Stimulated activated CD4-positive, alpha-beta T cell treated with anti-CD3 and anti-CD28 coated beads, TNF-alpha, amount 100 ng/mL, for 4 hours (primary cell): Measurements from ENCODE around the gene CASKIN1.

ENCODE experiments used
- DNase-seq, 3 experiments: peaks; one replicate each; pipeline ENCODE4 v3.0.0-alpha.2; 2020; ENCODE audit warnings: low read depth in 3 of 3

Gene CASKIN1

DNA sequence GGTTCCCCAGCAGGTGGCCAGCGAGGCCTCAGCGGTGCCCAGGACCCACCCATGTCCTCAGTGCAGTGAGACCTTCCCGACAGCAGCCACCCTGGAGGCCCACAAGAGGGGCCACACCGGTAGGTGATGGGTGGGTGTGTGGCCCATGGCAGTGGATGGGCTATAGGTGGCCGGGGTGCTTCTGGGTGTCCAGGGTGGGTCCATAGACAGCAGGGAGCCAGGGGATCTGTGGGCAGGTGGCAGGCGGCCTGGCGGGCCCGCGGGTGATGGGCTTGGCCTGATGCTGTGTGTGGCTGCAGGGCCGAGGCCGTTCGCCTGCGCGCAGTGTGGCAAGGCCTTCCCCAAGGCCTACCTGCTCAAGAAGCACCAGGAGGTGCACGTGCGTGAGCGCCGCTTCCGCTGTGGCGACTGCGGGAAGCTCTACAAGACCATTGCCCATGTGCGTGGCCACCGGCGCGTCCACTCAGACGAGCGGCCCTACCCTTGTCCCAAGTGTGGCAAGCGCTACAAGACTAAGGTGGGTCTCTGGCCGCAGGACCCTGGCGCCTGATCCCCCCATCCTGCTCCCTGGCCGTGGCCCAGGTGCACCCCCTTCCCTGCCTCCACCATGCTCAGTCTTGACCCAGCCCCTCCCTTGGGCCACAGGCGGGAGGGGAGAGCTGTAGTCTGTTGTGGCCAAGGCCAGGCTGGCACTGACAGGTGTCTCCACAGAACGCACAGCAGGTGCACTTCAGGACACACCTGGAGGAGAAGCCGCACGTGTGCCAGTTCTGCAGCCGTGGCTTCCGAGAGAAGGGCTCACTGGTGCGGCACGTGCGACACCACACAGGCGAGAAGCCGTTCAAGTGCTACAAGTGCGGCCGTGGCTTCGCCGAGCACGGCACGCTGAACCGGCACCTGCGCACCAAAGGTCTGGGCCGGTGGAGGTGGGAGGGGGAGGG lies 37.7 kb upstream of the CASKIN1 start:
- DNase-seq: no peak

DNA sequence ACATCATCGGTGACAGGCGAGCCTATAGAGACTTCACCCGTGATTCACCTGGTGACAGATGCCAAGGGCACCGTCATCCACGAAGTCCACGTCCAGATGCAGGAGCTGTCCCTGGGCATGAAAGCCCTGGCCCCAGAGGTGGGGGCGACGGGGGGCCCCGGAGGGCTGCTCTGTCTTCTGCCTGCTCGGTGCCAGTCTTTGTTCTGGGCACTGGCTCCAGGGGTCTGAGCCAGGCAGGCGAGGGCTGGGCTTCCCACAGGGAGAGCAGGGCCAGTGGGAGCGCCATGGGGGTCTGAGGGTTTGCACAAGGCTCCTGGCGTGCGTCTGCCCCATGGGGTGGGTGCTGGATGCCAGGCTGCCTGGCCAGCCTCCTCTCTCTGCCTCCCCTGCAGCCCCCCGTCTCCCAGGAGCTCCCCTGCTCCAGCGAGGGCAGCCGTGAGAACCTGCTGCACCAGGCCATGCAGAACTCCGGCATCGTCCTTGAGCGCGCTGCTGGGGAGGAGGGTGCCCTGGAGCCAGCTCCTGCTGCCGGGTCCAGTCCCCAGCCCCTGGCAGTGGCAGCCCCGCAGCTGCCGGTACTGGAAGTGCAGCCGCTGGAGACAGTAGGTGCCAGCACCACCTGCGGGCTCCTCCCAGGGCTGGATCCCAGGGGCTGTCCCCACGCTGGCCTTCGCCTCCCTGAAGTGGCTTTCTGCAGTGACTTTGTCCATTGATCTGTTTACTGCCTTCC lies 36.8 kb upstream of the CASKIN1 start:
- DNase-seq: no peak

DNA sequence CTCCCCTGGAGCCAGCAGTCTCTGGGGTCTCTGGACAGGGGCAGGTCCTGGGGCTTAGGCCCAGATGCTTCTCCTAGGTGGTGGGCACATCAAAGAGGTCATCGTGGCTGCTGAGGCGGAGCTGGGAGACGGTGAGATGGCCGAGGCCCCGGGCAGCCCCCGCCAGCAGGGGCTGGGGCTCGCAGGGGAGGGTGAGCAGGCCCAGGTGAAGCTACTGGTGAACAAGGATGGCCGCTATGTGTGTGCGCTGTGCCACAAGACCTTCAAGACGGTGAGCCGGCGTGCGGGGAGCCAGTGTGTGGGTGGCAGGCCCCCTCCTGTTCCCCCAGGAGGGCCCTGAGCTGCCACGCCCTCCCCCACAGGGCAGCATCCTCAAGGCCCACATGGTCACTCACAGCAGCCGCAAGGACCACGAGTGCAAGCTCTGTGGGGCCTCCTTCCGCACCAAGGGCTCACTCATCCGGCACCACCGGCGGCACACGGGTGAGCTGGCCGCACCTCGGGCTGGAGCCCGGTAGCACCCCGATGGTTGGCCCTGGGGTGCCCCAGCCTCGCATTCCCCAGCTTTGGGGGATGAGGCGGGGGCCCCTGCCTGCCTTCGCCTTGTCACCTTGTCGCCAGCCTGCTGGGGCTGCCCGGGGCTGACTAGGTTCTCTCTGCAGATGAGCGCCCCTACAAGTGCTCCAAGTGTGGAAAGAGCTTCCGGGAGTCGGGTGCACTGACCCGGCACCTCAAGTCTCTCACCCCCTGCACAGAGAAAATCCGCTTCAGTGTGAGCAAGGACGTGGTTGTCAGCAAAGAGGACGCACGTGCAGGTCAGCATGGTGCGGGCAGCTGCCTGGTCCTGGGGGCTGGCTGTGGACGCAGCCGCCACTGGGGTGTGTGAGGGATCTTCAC lies 35.9 kb upstream of the CASKIN1 start:
- no peak for DNase-seq

DNA sequence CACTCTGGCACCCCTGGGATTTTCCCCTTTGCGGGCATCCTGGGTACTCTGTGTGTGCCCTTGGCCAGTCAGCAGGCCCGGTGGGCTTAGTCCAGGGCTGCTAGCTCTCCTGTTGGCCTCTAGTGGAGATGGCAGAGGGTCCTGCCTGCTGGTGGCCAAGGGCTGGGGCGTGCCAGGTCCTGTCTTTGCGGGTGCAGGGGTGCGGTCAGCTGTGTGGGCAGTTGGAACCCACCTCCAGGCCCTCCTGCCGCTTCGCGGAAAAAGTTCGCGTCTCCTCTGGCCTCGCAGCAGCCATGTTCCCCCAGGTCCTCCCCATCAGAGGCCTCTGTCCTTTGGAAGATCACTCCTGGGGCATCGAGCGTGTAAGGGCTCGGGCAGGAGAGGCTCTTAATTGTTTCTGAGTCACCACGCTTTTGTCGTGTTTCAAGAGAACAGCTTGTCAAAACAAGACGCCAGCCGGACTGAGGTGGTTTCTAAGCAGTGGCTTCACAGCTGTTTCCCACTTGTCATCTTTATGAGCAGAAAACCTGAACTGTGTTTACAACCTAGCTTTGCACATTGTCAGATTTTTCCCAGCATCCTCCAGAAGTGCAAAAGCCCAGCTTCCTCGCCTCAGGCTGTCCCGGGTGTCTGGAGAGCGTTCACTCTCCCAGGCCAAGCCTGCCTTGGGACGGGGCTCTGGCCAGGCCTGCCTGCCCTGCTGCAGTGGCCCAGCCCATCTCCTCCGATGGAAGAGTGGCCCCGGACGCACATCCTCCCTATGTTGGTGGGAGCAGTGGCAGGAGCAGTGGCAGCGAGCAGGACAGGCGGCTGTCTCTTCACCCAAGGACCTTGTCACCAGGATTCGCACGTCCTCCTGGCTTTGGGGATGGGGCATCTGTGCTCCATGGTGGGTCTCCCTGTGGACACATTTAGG lies 34.9 kb upstream of the CASKIN1 start:
- no peak for DNase-seq

- DNase-seq: no peak
Observed at GRCh38 chr16:2230376-2230775, 34.0 kb upstream of the CASKIN1 start.

DNA sequence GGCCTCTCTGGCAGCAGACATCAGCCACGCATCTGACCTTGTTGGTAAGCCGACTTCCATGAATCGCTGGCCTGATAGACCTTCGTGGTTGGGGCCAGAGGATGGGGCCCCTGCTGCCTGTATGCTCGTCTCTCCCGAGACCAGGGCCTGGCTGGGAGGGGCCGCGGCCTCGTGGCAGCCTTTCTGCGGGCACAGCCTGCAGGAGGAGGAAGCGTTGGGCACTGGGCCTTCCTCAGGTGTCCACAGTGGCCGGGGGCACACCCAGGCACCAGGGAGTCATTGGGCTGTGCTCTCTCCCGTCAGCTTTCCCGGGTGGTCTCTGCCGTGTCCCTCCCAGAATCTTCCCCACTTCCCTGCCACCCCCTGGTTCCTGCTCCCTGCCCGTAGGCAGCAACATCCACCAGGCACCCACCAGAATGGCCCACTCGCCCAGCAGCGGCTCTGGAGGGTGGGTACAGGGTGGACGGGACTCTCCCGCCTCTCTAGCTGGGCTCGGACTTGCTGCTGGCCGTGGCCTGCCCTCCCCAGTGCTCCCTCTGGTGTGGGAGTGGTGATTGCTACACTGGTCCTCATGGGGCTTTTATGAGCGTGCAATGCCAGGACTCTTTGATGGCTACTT lies 33.3 kb upstream of the CASKIN1 start:
- no peak for DNase-seq

DNA sequence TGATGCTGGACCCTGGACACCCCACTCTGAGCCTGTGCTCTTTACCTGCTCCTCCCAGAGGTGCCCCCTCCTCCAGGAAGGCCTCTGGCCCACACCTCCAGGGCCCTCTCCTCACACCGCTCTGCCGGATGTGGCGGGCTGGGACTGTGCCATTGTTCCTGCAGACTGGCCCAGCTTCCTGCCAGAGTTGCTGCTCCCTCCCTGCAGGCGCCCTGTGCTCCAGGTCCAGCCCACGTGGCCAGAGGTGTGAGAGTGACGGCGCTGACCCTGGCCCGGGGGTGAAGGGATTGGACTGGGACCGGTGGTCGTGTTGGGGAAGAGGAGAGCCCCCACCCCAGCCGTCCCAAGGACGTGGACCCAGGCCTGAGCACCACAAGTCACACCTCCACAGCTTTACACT lies 32.7 kb upstream of the CASKIN1 start:
- DNase-seq: no peak

DNA sequence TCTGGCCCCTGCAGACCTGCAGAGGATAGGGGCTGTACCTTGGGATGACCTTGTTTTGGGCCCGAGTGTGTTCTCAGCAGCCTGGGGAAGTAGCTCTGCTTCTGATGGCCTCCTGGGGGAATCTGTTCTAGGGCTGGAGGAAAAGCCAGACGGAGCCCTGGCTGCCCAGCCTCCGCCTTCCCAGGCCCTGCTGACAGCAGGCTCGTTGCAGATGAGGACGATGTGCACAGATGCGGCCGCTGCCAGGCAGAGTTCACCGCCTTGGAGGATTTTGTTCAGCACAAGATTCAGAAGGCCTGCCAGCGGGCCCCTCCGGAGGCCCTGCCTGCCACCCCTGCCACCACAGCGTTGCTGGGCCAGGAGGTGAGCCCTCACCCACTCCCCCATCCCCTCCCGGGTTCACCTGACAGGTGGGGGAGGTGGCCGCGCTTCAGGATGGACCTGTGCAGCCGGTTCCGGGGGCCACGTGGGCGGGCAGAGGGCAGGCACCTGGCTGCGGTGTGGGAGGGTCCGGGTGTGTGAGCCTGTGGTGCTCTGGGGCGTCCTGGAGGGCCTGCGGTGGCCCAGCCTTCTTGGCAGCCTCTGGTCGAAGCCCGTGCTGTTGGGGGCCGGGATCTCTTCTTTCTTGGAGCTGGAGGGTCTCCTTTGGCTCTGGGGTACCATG lies 31.9 kb upstream of the CASKIN1 start:
- no peak for DNase-seq

DNA sequence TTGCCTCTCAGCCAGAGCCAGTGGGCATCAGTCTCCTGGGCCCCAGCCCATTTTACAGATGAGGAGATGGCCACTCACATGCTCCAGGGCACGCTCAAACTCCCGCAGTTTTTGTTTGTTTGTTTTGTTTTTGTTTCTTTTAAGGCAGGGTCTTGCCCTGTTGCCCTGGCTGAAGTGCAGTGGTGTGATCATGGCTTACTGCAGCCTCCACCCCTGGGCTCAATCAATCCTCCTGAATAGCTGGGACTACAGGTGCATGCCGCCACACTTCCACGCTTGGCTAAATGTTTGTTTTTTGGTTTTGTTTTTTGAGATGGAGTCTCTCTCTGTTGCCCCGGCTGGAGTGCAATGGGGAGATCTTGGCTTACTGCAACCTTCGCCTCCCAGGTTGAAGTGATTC lies 30.5 kb upstream of the CASKIN1 start:
- no peak for DNase-seq

DNA sequence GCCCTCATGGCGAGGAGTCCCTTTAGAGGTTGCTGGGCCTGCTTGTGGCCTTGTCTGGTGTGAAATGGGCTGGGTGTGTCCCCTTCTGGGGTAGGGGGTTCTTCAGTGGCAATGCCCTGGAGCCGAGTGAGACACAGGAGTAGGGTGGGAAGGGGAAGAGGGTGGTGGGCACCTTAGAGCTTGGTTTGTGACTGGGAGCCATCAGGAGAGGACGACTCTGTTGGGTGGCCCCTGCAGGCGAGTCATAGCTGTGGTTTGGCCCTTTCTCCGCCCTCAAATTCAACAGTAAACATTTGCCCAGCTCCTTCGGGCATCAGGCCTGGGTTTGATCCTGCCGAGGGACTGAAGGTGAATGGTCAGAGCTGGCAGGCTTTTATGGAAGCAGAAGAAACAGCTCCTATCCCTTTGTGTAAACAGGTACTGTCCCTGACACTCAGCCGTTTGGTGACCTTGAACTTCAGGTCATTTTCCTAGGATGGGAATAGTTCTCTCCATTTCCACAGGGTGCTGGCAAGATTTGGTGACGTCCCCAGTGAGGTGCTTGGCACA lies 29.9 kb upstream of the CASKIN1 start:
- no peak for DNase-seq

- no peak for DNase-seq
Observed at GRCh38 chr16:2223942-2224486, 27.6 kb upstream of the CASKIN1 start.

GRCh38 chr16:2223221-2223941 lies 27.0 kb upstream of the CASKIN1 start, which contains the start of gene E4F1:
Gene E4F1, plus strand, starts transcription at chr16:2223591. Its CDS starts 23 bp downstream, at chr16:2223614.
- peak; percentile 97 to 100 (median 98) for DNase-seq

GRCh38 chr16:2216330-2216729 lies 19.9 kb upstream of the CASKIN1 start:
- DNase-seq: no peak

DNA sequence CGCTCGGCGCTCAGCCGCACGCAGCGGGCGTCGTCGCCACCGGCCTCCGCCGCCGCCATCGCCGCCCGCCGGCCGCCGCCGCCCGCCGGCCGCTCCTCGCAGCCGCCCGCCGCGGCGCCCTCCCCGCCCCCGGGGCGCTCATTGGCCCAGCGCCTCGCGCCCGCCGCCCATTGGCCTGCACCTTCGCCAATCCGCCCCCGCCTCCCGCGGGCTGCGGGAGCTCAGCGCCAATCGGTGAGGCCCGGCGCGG lies 18.2 kb upstream of the CASKIN1 start, which contains the start of gene PGP:
PGP (minus strand) TSS at position 122 of the 250 bp plus-strand sequence; CDS start at position 59, 63 bp downstream.
- no peak for DNase-seq

GRCh38 chr16:2213817-2214718 lies 17.7 kb upstream of the CASKIN1 start:
- DNase-seq: no peak

GRCh38 chr16:2212362-2213324 lies 16.2 kb upstream of the CASKIN1 start:
- no peak for DNase-seq
